ENCODE measurements around the gene POU2AF3. TPM values are rescaled to one million over a fixed set of nuclear protein-coding genes. Genes with fewer than 3 reads are reported as not detected.

POU2AF3 gene
- total RNA-seq, 1 experiment from 2014 or later = 3.0 TPM

DNA sequence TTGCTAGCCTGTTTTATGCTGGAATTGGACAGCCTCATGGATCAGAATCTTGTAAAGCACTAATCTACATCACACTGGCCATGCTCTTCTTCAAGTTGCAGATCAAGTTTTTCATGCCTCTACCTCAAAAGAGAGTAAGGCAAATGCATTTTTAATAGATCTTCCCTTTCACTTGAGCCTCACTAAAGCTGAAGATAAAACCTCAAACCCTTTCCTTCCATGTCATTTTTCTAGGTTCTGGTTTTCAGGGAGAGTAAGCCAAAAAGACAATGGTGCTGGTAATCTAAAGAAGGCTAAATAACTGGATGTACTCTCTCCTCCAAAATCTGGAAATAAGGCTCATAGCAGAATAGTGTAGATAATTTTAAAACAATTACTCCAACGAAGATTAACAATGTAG is 52.5 kb downstream of the POU2AF3 start:
- H3K9me3 ChIP-seq (ENCODE audit: insufficient read depth, low read depth) = no peaks in the 10 kb centered on the region
- peaks cover 4% of the 10 kb centered on the region; the same call in 1 of the 2 replicates for H3F3A ChIP-seq (ENCODE audit: insufficient read depth, low read depth)
- POLR2A ChIA-PET (ENCODE audit: unreplicated experiment) = interaction anchor here (0.6 kb wide), 1 partner anchor 34 kb away, joined by 4 read pairs; no protein-coding TSS in a partner anchor
- no peak overlapping the region for H3K4me3 ChIP-seq
- no peaks in the 10 kb centered on the region for H4K20me1 ChIP-seq (ENCODE audit: insufficient read depth)
- H3K4me2 ChIP-seq = no peak overlapping the region
- TF ChIP-seq, protein P1, sequence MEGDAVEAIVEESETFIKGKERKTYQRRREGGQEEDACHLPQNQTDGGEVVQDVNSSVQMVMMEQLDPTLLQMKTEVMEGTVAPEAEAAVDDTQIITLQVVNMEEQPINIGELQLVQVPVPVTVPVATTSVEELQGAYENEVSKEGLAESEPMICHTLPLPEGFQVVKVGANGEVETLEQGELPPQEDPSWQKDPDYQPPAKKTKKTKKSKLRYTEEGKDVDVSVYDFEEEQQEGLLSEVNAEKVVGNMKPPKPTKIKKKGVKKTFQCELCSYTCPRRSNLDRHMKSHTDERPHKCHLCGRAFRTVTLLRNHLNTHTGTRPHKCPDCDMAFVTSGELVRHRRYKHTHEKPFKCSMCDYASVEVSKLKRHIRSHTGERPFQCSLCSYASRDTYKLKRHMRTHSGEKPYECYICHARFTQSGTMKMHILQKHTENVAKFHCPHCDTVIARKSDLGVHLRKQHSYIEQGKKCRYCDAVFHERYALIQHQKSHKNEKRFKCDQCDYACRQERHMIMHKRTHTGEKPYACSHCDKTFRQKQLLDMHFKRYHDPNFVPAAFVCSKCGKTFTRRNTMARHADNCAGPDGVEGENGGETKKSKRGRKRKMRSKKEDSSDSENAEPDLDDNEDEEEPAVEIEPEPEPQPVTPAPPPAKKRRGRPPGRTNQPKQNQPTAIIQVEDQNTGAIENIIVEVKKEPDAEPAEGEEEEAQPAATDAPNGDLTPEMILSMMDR (conservative IDR thresholded peaks at IDR 0.05) = no peak
- no peak for TF ChIP-seq EZH2 (IDR thresholded peaks at IDR 0.05; ENCODE audit: low read depth)
- no peak overlapping the region for H2AFZ ChIP-seq
- no peaks in the 10 kb centered on the region for H3K79me2 ChIP-seq (ENCODE audit: low read depth)
- H3K4me1 ChIP-seq (replicated peaks; ENCODE audit: insufficient read depth) = no peaks in the 10 kb centered on the region; the same call in 1 of the 2 replicates
- no peaks in the 10 kb centered on the region for H3K27me3 ChIP-seq (ENCODE audit: insufficient read depth, low read depth)
- BruUV-seq (replicated peaks) = no TSS peak
- no peaks in the 10 kb centered on the region for H3K36me3 ChIP-seq (ENCODE audit: low read depth)
- 0 out of 2 replicates have a peak, but pooled peaks cover 3% of the 10 kb centered on the region for H3K9me2 ChIP-seq (ENCODE audit: insufficient read depth)
- H3K27ac ChIP-seq = no peak overlapping the region
- intact Hi-C loops (cut with micrococcal nuclease; ENCODE audit: unreplicated experiment) = no loop called here
- no peak for DNase-seq
- CTCF ChIA-PET = no interaction called here

DNA sequence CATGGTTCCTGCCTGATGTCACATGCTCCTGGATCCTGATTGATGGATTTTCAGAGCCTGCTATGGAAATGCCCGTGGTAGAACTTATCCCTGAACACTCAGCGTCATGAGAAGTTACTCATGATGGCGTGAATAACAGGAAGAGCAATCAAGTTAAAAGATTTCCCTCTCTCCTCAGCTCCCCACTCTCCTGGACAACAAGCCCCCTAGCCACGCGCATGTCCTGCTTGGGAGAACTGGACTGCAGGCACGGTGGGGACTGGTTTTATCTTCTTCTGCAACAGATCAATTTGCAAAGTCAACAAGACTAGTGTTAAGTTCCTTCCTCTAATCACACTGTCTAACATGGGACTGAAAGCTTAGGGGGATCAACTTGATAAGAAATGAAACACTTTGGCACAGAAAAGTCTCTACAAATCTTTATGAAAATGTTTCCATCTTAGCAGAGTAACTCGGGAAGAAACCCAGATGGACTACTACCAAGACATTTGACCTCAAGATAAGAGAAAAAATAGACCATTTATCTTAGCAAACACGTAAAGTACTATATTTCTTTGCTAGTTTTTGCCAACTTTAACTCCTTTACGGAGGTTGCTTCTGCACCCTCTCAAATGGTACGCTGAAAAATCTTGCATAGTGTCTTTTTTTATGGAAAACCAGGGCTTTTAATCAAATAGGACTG is 53.2 kb downstream of the POU2AF3 start:
- intact Hi-C loops (cut with micrococcal nuclease; ENCODE audit: unreplicated experiment) = no loop called here
- Histone ChIP-seq H2AFZ (no peak overlapping the region), H3K9me3 (ENCODE audit: insufficient read depth, low read depth) (no peaks in the 10 kb centered on the region), H4K20me1 (ENCODE audit: insufficient read depth) (no peaks in the 10 kb centered on the region), H3K4me1 (replicated peaks; ENCODE audit: insufficient read depth) (no peaks in the 10 kb centered on the region; the same call in 1 of the 2 replicates), H3K79me2 (ENCODE audit: low read depth) (no peaks in the 10 kb centered on the region), H3K27me3 (ENCODE audit: insufficient read depth, low read depth) (no peaks in the 10 kb centered on the region), H3K4me2 (no peak overlapping the region), H3K27ac (no peak overlapping the region), H3K36me3 (ENCODE audit: low read depth) (no peaks in the 10 kb centered on the region), H3F3A (ENCODE audit: insufficient read depth, low read depth) (peaks cover 4% of the 10 kb centered on the region; the same call in 1 of the 2 replicates), H3K9me2 (ENCODE audit: insufficient read depth) (0 out of 2 replicates have a peak, but pooled peaks cover 3% of the 10 kb centered on the region), H3K4me3 (no peak overlapping the region)
- no TSS peak for BruUV-seq (replicated peaks)
- no peak for DNase-seq
- CTCF ChIA-PET = no interaction called here
- TF ChIP-seq EZH2 (IDR thresholded peaks at IDR 0.05; ENCODE audit: low read depth) = no peak
- POLR2A ChIA-PET (ENCODE audit: unreplicated experiment) = no interaction called here

DNA sequence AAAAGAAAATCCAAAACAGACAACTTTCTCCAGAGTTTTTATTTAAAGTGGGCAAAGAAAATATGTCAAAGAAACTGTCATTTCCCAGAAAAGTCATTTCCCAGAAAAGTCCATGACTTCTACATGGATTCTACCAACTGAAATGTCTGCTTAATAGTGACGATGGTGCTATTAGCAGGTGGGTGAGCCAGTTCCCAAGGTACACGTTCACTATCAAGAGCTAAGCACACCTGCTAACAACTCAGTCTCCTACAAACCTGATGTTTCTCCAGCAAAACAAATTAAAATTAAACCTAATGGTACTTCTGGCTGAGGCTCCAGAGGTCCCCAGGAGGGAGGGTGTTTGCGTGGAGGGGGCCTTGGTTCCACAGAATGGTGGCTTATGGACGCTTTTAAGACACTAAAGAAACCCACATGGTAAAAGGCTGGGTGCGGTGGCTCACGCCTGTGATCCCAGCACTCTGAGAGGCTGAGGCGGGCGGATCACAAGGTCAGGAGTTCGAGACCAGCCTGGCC is 53.9 kb downstream of the POU2AF3 start:
- Histone ChIP-seq H3K4me1 (replicated peaks; ENCODE audit: insufficient read depth) (no peaks in the 10 kb centered on the region; the same call in 1 of the 2 replicates), H3K27ac (no peak overlapping the region), H2AFZ (no peak overlapping the region), H3K79me2 (ENCODE audit: low read depth) (no peaks in the 10 kb centered on the region), H4K20me1 (ENCODE audit: insufficient read depth) (no peaks in the 10 kb centered on the region), H3K27me3 (ENCODE audit: insufficient read depth, low read depth) (no peaks in the 10 kb centered on the region), H3F3A (ENCODE audit: insufficient read depth, low read depth) (peaks cover 4% of the 10 kb centered on the region; the same call in 1 of the 2 replicates), H3K4me2 (no peak overlapping the region), H3K9me2 (ENCODE audit: insufficient read depth) (0 out of 2 replicates have a peak, but pooled peaks cover 3% of the 10 kb centered on the region), H3K36me3 (ENCODE audit: low read depth) (no peaks in the 10 kb centered on the region), H3K9me3 (ENCODE audit: insufficient read depth, low read depth) (no peaks in the 10 kb centered on the region), H3K4me3 (no peak overlapping the region)
- intact Hi-C loops (cut with micrococcal nuclease; ENCODE audit: unreplicated experiment) = no loop called here
- no peak for DNase-seq
- POLR2A ChIA-PET (ENCODE audit: unreplicated experiment) = no interaction called here
- CTCF ChIA-PET = no interaction called here
- BruUV-seq (replicated peaks) = no TSS peak
- no peak for TF ChIP-seq EZH2 (IDR thresholded peaks at IDR 0.05; ENCODE audit: low read depth)
- TF ChIP-seq, protein P1 (conservative IDR thresholded peaks at IDR 0.05) = no peak
